Hematopoietic multipotent progenitor cell treated with erythropoietin and hydrocortisone succinate and interleukin-3 and kit ligand, for 4 days (in vitro differentiated cells): ENCODE data around the gene METAP1D.
A peak's percentile ranks its signal among the peaks of the same experiment; 100 is the strongest.

Experiments
- DNase-seq: peaks from one replicate; pipeline ENCODE4 v3.0.0-alpha.2; 2015

Gene METAP1D

DNA sequence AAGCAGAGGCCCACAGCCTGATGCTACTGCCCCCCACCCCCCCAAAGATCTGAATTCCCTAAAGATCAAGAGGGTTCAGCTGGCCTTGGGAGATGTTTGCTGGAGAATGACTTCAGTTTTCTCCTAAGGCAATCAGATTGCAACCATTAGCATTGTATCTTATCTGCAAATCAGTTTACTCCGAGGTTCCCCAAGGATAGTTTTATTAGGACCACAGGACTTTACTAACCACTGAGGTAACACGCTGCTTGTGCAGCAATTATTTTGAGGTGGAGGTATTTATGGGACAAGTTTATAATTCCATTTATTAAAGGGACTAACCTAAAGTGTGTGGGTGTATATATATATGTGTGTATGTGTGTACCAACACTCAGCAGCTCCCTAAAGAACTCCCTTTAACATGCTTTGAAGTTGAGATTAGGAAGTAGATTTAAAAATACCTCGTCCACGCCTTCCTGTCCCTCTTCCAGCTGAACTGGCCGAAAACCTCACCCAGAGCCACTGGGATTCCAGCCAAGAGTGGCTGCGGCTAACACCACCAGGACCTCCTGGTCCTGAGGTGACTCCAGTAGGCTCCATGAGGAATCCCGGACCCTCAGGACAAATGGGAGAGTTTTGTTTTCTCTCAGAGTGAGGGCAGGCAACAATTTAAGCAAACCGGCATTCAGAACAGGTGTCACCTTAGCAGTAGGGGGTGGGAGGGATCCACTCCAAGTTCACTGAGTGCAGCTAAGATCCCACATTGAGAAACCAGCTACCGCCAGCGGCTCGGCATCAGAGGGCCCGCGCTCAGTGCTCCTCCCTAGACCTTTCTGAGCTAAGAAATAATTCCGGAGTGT, 82.6 kb downstream of the METAP1D start:
- DNase-seq = no peak

GRCh38 chr2:172082944-172083627, 83.3 kb downstream of the METAP1D start:
- no peak for DNase-seq

DNA sequence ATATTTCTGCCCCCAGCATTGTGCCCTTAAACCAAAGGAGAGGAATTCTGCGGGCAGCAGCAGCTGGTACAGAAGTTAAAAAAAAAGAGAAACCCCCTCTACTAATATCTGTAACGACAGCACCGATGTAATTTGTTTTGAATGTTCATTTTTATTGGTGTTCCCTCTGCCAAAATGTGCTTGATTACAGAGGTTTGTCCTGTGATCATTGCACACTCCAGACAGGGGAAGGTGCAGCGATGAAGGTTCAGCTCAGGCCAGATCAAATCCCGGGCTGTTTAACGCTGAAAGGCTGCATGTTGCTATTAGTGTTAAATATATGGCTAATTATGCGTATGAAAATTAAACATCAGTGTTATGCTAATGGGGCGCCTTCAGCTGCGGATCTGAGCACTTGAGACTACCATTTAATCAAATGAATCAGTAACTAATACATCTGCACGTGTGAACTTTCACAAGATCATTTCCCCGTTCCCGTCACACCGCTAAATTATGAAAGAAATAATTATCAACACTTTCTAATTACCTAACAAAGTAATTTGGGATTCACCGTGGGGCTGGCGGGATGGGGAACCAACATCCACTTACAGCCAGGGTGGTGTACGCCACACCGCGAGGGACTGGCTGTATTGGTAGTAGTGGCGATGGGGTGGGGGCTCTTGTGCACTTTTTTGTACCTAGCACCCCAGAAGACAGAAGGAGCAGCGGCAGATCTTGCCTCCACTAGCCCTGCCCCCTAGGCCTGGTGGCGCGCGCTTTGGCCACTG, 84.1 kb downstream of the METAP1D start:
- no peak for DNase-seq

GRCh38 chr2:172084395-172084644, 84.6 kb downstream of the METAP1D start:
- DNase-seq = peak; percentile 55

- peak; percentile 94 for DNase-seq
Observed at GRCh38 chr2:172084645-172085459, 85.1 kb downstream of the METAP1D start.

- no peak for DNase-seq
Observed at GRCh38 chr2:172085460-172086159, 85.9 kb downstream of the METAP1D start, which contains the start of gene DLX1. Gene DLX1, plus strand, starts transcription at chr2:172085507. Its CDS starts 171 bp downstream, at chr2:172085678.

DNA sequence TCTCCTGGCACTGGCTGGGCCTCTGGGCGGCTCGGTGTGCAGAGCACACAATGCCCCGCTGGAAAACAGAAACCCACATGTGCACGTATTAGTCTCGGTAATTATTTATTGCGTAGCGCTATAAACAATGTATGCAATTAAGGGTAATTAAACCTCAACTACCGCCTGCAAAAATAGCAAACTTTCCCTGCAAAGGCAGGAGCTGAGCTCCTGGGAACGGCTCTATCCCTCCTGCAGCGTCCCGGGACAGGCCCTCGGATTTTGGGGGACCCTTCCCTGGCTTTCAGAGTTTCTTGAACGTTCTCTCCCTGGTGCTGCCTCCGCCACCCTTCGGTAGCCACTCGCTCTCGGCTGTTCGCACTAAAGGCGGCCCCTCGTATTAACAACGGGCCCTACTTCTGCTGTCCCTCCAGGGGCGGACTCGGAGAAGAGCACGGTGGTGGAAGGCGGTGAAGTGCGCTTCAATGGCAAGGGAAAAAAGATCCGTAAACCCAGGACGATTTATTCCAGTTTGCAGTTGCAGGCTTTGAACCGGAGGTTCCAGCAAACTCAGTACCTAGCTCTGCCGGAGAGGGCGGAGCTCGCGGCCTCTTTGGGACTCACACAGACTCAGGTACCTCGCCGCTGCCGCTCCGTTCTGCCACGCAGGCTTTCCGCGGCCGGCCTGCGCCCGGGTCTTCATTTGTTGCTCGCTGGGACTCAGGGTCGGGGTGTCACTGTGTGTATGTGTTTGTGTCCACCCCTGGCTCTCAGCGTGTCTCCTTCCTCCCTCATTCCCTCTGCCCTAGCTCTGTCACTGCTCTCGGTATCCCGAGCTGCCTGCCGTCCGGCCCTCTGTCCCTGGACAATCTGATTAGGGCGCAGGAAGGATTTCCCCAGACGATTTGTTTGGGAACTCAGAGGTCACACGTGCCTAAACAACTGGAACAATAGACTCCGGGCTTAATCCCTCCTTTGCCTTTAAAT, 86.8 kb downstream of the METAP1D start:
- peak; percentile 67 for DNase-seq

GRCh38 chr2:172087207-172087779, 87.5 kb downstream of the METAP1D start:
- no peak for DNase-seq

GRCh38 chr2:172087780-172088244, 88.1 kb downstream of the METAP1D start:
- DNase-seq = no peak

- DNase-seq = no peak
Observed at GRCh38 chr2:172088245-172089004, 88.7 kb downstream of the METAP1D start.

DNA sequence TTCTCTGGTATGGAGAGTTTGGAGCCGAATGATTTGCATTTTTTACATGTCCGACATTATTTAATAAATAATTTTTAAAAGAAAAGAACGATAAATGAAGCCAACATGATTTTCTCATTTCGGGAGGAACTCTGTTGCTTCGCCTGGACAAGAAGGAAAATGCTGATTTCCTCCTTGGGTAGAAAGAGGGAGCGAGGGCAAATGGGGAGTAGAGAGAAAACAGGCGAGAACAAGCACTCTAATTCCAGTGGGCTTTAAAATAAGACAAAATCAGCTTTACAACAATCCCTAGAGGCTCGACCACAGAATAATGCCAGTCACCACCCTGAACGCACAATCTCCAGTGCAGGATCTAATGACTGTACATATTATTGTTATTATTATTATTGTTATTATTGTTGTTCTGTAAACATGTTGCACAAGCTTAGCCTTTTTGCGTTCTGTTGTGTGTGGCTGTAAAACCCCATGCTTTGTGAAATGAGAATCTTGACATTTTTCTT, 89.3 kb downstream of the METAP1D start:
- DNase-seq = no peak

DNA sequence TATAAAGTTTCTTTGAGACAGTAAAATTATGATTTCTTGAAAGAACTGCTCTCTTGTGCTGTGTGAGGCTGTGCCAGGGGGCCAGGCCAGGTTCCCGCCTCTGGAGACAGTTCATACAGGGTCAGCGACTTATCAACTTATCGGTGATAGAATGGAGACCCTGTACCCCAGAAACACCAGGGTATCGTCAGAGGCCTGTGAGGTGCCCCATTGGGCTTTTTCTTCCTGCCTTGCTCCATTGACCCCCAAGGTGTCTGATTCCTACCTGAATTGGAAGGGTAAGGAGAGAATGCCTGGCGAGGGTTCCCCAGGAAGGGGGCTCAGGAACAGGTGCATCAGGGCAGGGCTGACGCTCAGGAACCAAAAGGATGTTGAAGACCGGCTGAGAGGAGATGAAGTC, 89.9 kb downstream of the METAP1D start:
- DNase-seq = no peak

DNA sequence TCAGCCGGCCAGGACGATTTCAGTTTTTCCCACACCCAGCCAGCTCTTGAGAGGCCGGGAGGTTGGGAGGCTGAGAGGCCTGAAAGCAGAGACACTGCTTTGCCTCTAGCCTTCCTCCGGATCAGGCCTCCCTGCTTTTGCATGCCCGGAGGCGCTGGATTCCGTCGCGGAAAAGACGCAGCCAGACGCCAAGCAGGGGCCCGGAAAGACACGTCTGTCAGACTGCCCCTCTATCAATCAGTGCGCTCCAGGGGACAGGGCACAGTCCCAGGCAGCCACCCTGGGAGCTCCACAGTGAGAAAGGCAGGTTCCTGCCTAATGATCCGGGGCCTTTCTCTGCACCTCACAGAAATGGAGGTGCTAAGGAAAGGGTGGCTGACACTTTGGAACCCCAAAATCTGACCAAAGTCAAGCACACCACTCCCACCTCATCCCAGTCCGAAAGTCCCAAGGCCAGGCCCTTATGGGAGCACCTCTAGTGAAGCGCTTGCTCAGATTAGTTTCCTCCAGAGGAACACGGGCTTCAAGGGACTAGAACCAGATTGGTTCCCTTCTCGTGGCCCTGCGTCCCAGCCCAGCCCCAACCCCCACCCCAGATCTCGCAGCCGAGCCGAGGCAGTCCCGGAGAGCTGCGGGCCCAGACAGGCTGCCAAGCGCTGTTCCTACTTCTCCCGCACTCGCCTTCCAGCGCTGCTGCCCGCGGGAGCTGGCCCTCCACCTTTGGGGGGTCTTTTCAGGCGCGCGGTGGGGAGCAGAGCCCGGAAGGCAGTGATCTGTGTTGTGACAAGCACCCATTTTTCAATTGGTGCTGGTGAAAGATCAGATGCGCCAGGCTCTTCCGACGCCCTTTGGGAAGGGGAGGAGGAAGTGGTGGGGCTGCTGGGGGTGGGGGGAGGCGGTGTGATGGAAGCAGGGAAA, 90.5 kb downstream of the METAP1D start:
- no peak for DNase-seq

GRCh38 chr2:172091000-172091641, 91.4 kb downstream of the METAP1D start:
- DNase-seq = no peak

DNA sequence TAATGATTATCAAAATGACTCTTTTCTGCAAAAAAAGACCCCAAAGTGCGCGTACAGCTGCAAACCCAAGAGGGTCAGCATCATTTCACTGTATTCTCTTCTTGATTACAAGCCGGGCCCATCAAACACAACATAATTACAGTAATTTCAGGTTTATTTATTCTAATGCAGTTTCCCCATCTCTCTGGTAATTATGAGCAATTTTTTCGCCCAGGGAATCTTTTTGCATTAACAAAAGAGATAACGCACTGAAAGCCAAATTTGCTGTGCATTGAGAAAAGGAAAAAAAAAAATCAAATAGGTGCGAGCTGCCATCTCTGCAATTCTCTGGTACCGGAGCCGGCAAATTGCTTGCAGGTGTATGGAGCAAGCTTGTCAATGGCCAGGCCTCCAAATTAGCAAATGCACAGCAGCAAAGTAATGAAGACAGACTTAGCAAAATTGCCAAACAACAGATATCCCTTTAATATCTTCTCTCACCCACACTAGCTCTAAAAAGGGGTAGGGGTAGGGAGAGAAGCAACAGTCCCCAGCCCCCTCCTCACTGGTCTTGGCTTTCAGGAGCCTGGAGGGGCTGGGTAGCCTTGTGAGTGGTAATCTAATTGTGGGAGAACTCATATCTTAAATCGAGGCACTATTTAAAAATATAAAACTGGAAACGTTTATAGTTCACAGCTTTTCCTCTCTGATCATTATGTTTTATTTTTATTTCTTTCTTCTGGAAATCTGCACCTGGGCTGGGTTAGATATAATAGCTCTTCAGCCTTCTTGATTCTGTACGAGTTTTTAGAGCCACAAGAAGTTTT, 92.2 kb downstream of the METAP1D start:
- DNase-seq = no peak

GRCh38 chr2:172092716-172093415, 93.1 kb downstream of the METAP1D start:
- DNase-seq = no peak
